Parathyroid adenoma (tissue), 2 donors: ENCODE measurements around the gene SLC35A1.

ENCODE experiments used
- H2AFZ ChIP-seq: fragments of 300-600 bp; sonication (generic); one replicate; pipeline ENCODE4 v1.7.0; 2017; ENCODE audit warnings: antibody characterized with exemption, mild to moderate bottlenecking
- H3K27ac ChIP-seq: fragments of 300-600 bp; sonication (generic); one replicate; pipeline ENCODE4 v1.7.0; 2017
- H3K27me3 ChIP-seq: fragments of 300-600 bp; sonication (generic); one replicate; pipeline ENCODE4 v1.7.0; 2017; ENCODE audit warnings: low read length; ENCODE audit not compliant: control insufficient read depth, insufficient read depth
- H3K36me3 ChIP-seq: fragments of 300-600 bp; sonication (generic); one replicate; pipeline ENCODE4 v1.7.0; 2017; ENCODE audit warnings: low read length; ENCODE audit not compliant: control insufficient read depth, insufficient read depth
- H3K4me1 ChIP-seq: fragments of 300-600 bp; sonication (generic); one replicate; pipeline ENCODE4 v1.7.0; 2017; ENCODE audit warnings: control low read depth
- H3K4me2 ChIP-seq: fragments of 300-600 bp; sonication (generic); one replicate; pipeline ENCODE4 v1.7.0; 2017; ENCODE audit warnings: low read length
- H3K4me3 ChIP-seq: fragments of 300-600 bp; sonication (generic); one replicate; pipeline ENCODE4 v1.7.0; 2017; ENCODE audit warnings: low read depth, low read length
- H3K79me2 ChIP-seq: fragments of 300-600 bp; sonication (generic); one replicate; pipeline ENCODE4 v1.7.0; 2017; ENCODE audit warnings: control low read depth
- H3K9ac ChIP-seq: fragments of 300-600 bp; sonication (generic); one replicate; pipeline ENCODE4 v1.7.0; 2017; ENCODE audit warnings: mild to moderate bottlenecking
- H3K9me3 ChIP-seq: fragments of 300-600 bp; sonication (generic); one replicate; pipeline ENCODE4 v1.7.0; 2017; ENCODE audit warnings: low read length; ENCODE audit not compliant: control insufficient read depth
- CTCF ChIP-seq: fragments of 300-600 bp; sonication (generic); IDR thresholded peaks from one replicate; pipeline ENCODE4 v1.7.0; 2017; ENCODE audit warnings: antibody characterized with exemption, mild to moderate bottlenecking
- donor health status: primary hyperparathyroidism.

Gene SLC35A1

GRCh38 chr6:87494761-87495422 is 22.1 kb downstream of the SLC35A1 start:
- H3K36me3 ChIP-seq, result no peaks in the 10 kb centered on the region
- H3K27ac ChIP-seq, result no peak overlapping the region
- H3K79me2 ChIP-seq, result peaks cover 2% of the 10 kb centered on the region
- H3K4me3 ChIP-seq, result no peak overlapping the region
- H3K9me3 ChIP-seq, result no peaks in the 10 kb centered on the region
- H3K9ac ChIP-seq, result no peak overlapping the region
- H3K27me3 ChIP-seq, result no peaks in the 10 kb centered on the region
- no peak overlapping the region for H2AFZ ChIP-seq
- H3K4me2 ChIP-seq, result no peak overlapping the region
- no peak for TF ChIP-seq CTCF
- no peaks in the 10 kb centered on the region for H3K4me1 ChIP-seq

- TF ChIP-seq CTCF, result no peak
- Histone ChIP-seq H3K27me3 (no peaks in the 10 kb centered on the region), H3K9me3 (no peaks in the 10 kb centered on the region)
Observed at GRCh38 chr6:87498048-87498447, 25.3 kb downstream of the SLC35A1 start.

GRCh38 chr6:87501809-87502572 is 29.2 kb downstream of the SLC35A1 start:
- H3K4me3 ChIP-seq, result no peak overlapping the region
- no peak overlapping the region for H3K27ac ChIP-seq
- no peak overlapping the region for H3K4me2 ChIP-seq
- H3K36me3 ChIP-seq, result no peaks in the 10 kb centered on the region
- H3K79me2 ChIP-seq, result no peaks in the 10 kb centered on the region
- no peaks in the 10 kb centered on the region for H3K27me3 ChIP-seq
- no peak for TF ChIP-seq CTCF
- H2AFZ ChIP-seq, result no peak overlapping the region
- no peaks in the 10 kb centered on the region for H3K9me3 ChIP-seq
- no peak overlapping the region for H3K9ac ChIP-seq
- H3K4me1 ChIP-seq, result no peaks in the 10 kb centered on the region

More at GRCh38 chr6:87498048-87498447, 25.3 kb downstream of the SLC35A1 start:
- H3K9ac ChIP-seq, result no peak overlapping the region
- no peak overlapping the region for H3K27ac ChIP-seq
- H3K4me3 ChIP-seq, result no peak overlapping the region
- H2AFZ ChIP-seq, result no peak overlapping the region
- no peaks in the 10 kb centered on the region for H3K4me1 ChIP-seq
- H3K4me2 ChIP-seq, result no peak overlapping the region
- H3K79me2 ChIP-seq, result peaks cover 2% of the 10 kb centered on the region
- no peaks in the 10 kb centered on the region for H3K36me3 ChIP-seq

- no peak overlapping the region for H2AFZ ChIP-seq
Observed at GRCh38 chr6:87504441-87504840, 31.7 kb downstream of the SLC35A1 start.

More at GRCh38 chr6:87504441-87504840, 31.7 kb downstream of the SLC35A1 start:
- Histone ChIP-seq H3K9me3 (no peaks in the 10 kb centered on the region), H3K27me3 (no peaks in the 10 kb centered on the region), H3K4me1 (no peaks in the 10 kb centered on the region), H3K36me3 (no peaks in the 10 kb centered on the region), H3K27ac (no peak overlapping the region), H3K79me2 (no peaks in the 10 kb centered on the region), H3K4me2 (no peak overlapping the region), H3K9ac (no peak overlapping the region), H3K4me3 (no peak overlapping the region)
- TF ChIP-seq CTCF, result no peak
